GM12878 (cell line): ENCODE data around the gene SLC31A2. TPM values are rescaled to one million over a fixed set of nuclear protein-coding genes. Genes with fewer than 3 reads are reported as not detected.

Experiments used
- ATAC-seq: fragments of 200-7000 bp; cut with Tn5 transposase; 3 replicates; pipeline ENCODE4 v1.9.1; 2020; ENCODE audit warnings: mild to moderate bottlenecking, moderate library complexity
- BruUV-seq: library from RNA; stranded (reverse); fragments of 400-500 nt; replicated peaks from 2 replicates; lab custom pipeline; 2021; lab: Mats Ljungman, UMichigan
- CTCF ChIA-PET: fragments of 300-600 bp; sonication (Branson Sonifier 250); formaldehyde crosslinking; extraction: SDS; loops from one replicate; lab custom pipeline; 2021; ENCODE audit warnings: inconsistent platforms; lab: Yijun Ruan, JAX
- POLR2A ChIA-PET: fragments of 350-600 bp; formaldehyde crosslinking; extraction: SDS; loops from one replicate; lab custom pipeline; 2021; ENCODE audit warnings: inconsistent platforms; lab: Charles Lee
- RAD21 ChIA-PET: fragments of 300-600 bp; sonication (Branson Sonifier 250); formaldehyde crosslinking; loops from one replicate; lab custom pipeline; 2023; ENCODE audit warnings: antibody characterized with exemption; ENCODE audit not compliant: unreplicated experiment; lab: Charles Lee
- SMC1A ChIA-PET: fragments of 300-600 bp; sonication (Branson Sonifier 250); formaldehyde crosslinking; loops from one replicate; lab custom pipeline; 2023; ENCODE audit not compliant: unreplicated experiment, uncharacterized antibody; lab: Charles Lee
- DNase-seq: peaks from one replicate; pipeline ENCODE4 v3.0.0-alpha.2; 2011; ENCODE audit warnings: low read depth, low spot score
- FAIRE-seq: peaks from 3 replicates; lab custom pipeline; 2011; peaks lifted over from hg19 to GRCh38; lab: Jason Lieb, UNC
- H2AFZ ChIP-seq: 2 replicates; pipeline ENCODE4 v1.6.0; 2011; ENCODE audit warnings: low read depth, low read length, control low read depth; ENCODE audit not compliant: control insufficient read depth
- H3K27ac ChIP-seq: 2 replicates; pipeline ENCODE4 v1.5.1; 2011; ENCODE audit warnings: control low read depth; ENCODE audit not compliant: control insufficient read depth, insufficient read depth
- H3K27me3 ChIP-seq, 2 experiments: replicated peaks in 1 of 2; 2 replicates each; pipeline versions ENCODE4 v1.6.0 to v1.6.1; 2011; ENCODE audit warnings: low read length in 1 of 2; ENCODE audit not compliant: control insufficient read depth in 2 of 2, insufficient read depth in 2 of 2
- H3K36me3 ChIP-seq, 2 experiments: 2 replicates each; pipeline ENCODE4 v1.5.1; 2011; ENCODE audit warnings: low read length in 1 of 2; ENCODE audit not compliant: control insufficient read depth in 2 of 2, insufficient read depth in 2 of 2
- H3K4me1 ChIP-seq: 2 replicates; pipeline ENCODE4 v1.6.1; 2011; ENCODE audit warnings: mild to moderate bottlenecking, low read length, moderate library complexity, mixed read lengths; ENCODE audit not compliant: control insufficient read depth, insufficient read depth
- H3K4me2 ChIP-seq: 2 replicates; pipeline ENCODE4 v1.6.0; 2011; ENCODE audit warnings: control low read depth; ENCODE audit not compliant: control insufficient read depth, insufficient read depth
- H3K4me3 ChIP-seq: fragments of 200-600 bp; sonication (generic); 2 replicates; pipeline ENCODE4 v1.5.1; 2016
- H3K79me2 ChIP-seq: 2 replicates; pipeline ENCODE4 v1.6.0; 2011; ENCODE audit warnings: low read length; ENCODE audit not compliant: control insufficient read depth, insufficient read depth
- H3K9ac ChIP-seq: 2 replicates; pipeline ENCODE4 v1.8.0; 2011; ENCODE audit warnings: low read length, control low read depth, mixed read lengths; ENCODE audit not compliant: control insufficient read depth, insufficient read depth
- H3K9me3 ChIP-seq: replicated peaks from 3 replicates; pipeline ENCODE4 v1.5.1; 2011; ENCODE audit warnings: mild to moderate bottlenecking, low read length; ENCODE audit not compliant: control insufficient read depth, insufficient read depth
- H4K20me1 ChIP-seq: 2 replicates; pipeline ENCODE4 v1.6.0; 2011; ENCODE audit not compliant: control insufficient read depth, insufficient read depth
- BCL11A ChIP-seq: IDR thresholded peaks from 2 replicates; pipeline ENCODE4 v1.6.1; 2011; ENCODE audit warnings: low read depth, low read length
- DPF2 ChIP-seq: fragments of 450-650 bp; IDR thresholded peaks from 2 replicates; pipeline ENCODE4 v1.6.1; 2017; ENCODE audit warnings: mild to moderate bottlenecking
- HDAC2 ChIP-seq: fragments of 200-600 bp; sonication (generic); IDR thresholded peaks from 2 replicates; pipeline ENCODE4 v1.6.1; 2017
- IRF4 ChIP-seq: IDR thresholded peaks from 2 replicates; pipeline ENCODE4 v1.6.1; 2011; ENCODE audit warnings: low read depth, low read length
- MTA3 ChIP-seq: IDR thresholded peaks from 2 replicates; pipeline ENCODE4 v1.6.1; 2012; ENCODE audit warnings: low read length, inconsistent platforms, borderline replicate concordance
- RFX5 ChIP-seq: IDR thresholded peaks from 2 replicates; pipeline ENCODE4 v1.6.1; 2011; ENCODE audit warnings: low read depth, low read length, improper control_type of control experiment
- RUNX3 ChIP-seq: IDR thresholded peaks from 2 replicates; pipeline ENCODE4 v1.6.1; 2012; ENCODE audit warnings: low read length, inconsistent platforms
- SMAD5 ChIP-seq: IDR thresholded peaks from 2 replicates; pipeline ENCODE4 v1.6.1; 2016; ENCODE audit warnings: antibody characterized with exemption, low read depth
- TAF1 ChIP-seq: IDR thresholded peaks from 2 replicates; pipeline ENCODE4 v1.6.1; 2011; ENCODE audit warnings: mild to moderate bottlenecking, low read depth, low read length, borderline replicate concordance
- ZNF274 ChIP-seq: IDR thresholded peaks from one replicate; pipeline ENCODE4 v1.8.0; 2011; ENCODE audit not compliant: insufficient read length, insufficient read depth
- WGBS: methylation state at CpG from one replicate; pipeline ENCODE4 v1.1.6; 2016; ENCODE audit warnings: low lambda C conversion rate; ENCODE audit not compliant: insufficient replicate concordance, insufficient coverage; ENCODE audit errors: missing lambda C conversion rate; 5-methylcytosine and 5-hydroxymethylcytosine counted together
- in situ Hi-C: fragments of 300-500 bp; cut with MboI; formaldehyde crosslinking; loops from 9 replicates; pipeline ENCODE4 v1.14.3; 2018; ENCODE audit warnings: mixed read lengths
- intact Hi-C: fragments of 100-400 bp; cut with micrococcal nuclease; formaldehyde crosslinking; loops from one replicate; pipeline ENCODE4 v1.14.2; 2022; ENCODE audit not compliant: unreplicated experiment
- polyA plus RNA-seq, 11 experiments: library from polyadenylated mRNA; depleted of rRNA in 4 of 11; unstranded in 6 of 11; stranded (reverse) in 5 of 11; fragments of >200 nt; fragmentation: Nextera tagmentation in 4 of 11; fragmentation: Illumina TruSeq in 1 of 11; extraction: Ambion mirVana in 4 of 11; extraction: Trizol in 1 of 11; gene quantifications; 1 replicate in 1 of 11; 2 replicates in 10 of 11; pipeline versions ENCODE4 v1.2.1 to v1.2.3, GENCODE V29; 2011 to 2016; ENCODE audit warnings: inconsistent platforms in 2 of 11, missing spikeins in 2 of 11, low read depth in 1 of 11
- total RNA-seq, 4 experiments: library from RNA; depleted of rRNA in 3 of 4; stranded (reverse); fragments of >200 nt in 3 of 4; fragmentation: Illumina TruSeq in 1 of 4; extraction: Trizol in 1 of 4; gene quantifications; 2 replicates each; pipeline versions ENCODE4 v1.2.1 to v1.2.3, GENCODE V29; 2013 to 2021
- TF ChIP-seq, protein P1 (sequence below): fragments of 450-650 bp; IDR thresholded peaks from 2 replicates; pipeline ENCODE4 v1.6.1; 2017; ENCODE audit warnings: antibody characterized with exemption, mild to moderate bottlenecking, moderate library complexity
- TF ChIP-seq, protein P2 (sequence below): fragments of 450-650 bp; IDR thresholded peaks from 2 replicates; pipeline ENCODE4 v1.6.1; 2014; ENCODE audit warnings: mild to moderate bottlenecking
- TF ChIP-seq, protein P3 (sequence below): IDR thresholded peaks from 2 replicates; pipeline ENCODE4 v1.6.1; 2011; ENCODE audit warnings: borderline replicate concordance, low read depth, mild to moderate bottlenecking, moderate library complexity, low read length; ENCODE audit not compliant: insufficient read depth, poor library complexity, severe bottlenecking
- TF ChIP-seq, protein P4 (sequence below): fragments of 450-650 bp; IDR thresholded peaks from 2 replicates; pipeline ENCODE4 v1.6.1; 2016; ENCODE audit warnings: mild to moderate bottlenecking

SLC31A2 gene
- total and polyA plus RNA-seq, 10 of the 15 experiments (the other 5 are each of a cell fraction or from before 2014, with no cell fraction given), result 0.09 to 1.9 (median 0.93) TPM

DNA sequence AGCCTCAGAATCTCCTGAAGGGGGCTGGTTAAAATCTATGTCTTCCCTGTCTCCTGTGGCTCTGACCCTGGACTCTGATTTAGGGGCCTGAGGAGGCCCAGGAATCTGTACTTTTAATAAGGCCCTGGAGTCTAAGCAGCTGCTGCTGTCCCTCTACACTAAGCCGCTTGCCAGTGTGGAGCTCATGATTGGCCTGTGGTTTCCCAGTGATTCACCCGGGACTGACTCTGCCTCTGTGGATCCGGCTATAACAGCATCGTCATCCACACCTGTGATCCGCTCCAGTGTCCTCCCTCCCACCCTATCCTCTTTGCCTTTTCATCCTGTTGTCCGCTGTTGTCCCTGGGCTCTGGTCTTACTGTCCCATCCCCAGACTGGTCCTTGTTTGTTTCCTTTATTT lies 3.7 kb downstream of the SLC31A2 start:
- Histone ChIP-seq H3K9ac (no peak overlapping the region), H3K36me3 (no peaks in the 10 kb centered on the region), H3K79me2 (no peaks in the 10 kb centered on the region), H3K27ac (no peak overlapping the region), H2AFZ (no peak overlapping the region), H3K4me3 (no peak overlapping the region), H3K27me3 (no peaks in the 10 kb centered on the region), H3K9me3 (no peaks in the 10 kb centered on the region), H4K20me1 (no peaks in the 10 kb centered on the region; the same call in 1 of the 2 replicates), H3K4me2 (no peak overlapping the region), H3K4me1 (no peaks in the 10 kb centered on the region)
- SMC1A ChIA-PET, result no interaction called here
- intact Hi-C loops (no loop called here), in situ Hi-C loops (no loop called here)
- DNase-seq (no peak), ATAC-seq (no peak), FAIRE-seq (no peak)
- 88% methylated on average over 6 of the region's 6 CpGs for WGBS
- RAD21 ChIA-PET, result no interaction called here
- POLR2A ChIA-PET, result interaction anchor here (0.6 kb wide), 1 partner anchor 1812 kb away, joined by 3 read pairs; no protein-coding TSS in a partner anchor
- CTCF ChIA-PET, result no interaction called here
- TF ChIP-seq IRF4, result no peak
- TF ChIP-seq, protein P1, sequence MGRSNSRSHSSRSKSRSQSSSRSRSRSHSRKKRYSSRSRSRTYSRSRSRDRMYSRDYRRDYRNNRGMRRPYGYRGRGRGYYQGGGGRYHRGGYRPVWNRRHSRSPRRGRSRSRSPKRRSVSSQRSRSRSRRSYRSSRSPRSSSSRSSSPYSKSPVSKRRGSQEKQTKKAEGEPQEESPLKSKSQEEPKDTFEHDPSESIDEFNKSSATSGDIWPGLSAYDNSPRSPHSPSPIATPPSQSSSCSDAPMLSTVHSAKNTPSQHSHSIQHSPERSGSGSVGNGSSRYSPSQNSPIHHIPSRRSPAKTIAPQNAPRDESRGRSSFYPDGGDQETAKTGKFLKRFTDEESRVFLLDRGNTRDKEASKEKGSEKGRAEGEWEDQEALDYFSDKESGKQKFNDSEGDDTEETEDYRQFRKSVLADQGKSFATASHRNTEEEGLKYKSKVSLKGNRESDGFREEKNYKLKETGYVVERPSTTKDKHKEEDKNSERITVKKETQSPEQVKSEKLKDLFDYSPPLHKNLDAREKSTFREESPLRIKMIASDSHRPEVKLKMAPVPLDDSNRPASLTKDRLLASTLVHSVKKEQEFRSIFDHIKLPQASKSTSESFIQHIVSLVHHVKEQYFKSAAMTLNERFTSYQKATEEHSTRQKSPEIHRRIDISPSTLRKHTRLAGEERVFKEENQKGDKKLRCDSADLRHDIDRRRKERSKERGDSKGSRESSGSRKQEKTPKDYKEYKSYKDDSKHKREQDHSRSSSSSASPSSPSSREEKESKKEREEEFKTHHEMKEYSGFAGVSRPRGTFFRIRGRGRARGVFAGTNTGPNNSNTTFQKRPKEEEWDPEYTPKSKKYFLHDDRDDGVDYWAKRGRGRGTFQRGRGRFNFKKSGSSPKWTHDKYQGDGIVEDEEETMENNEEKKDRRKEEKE, result no peak
- TF ChIP-seq HDAC2, result no peak
- no peak for TF ChIP-seq TAF1
- no peak for TF ChIP-seq DPF2
- no peak for TF ChIP-seq RUNX3
- TF ChIP-seq MTA3, result no peak
- TF ChIP-seq SMAD5, result no peak
- TF ChIP-seq, protein P2, sequence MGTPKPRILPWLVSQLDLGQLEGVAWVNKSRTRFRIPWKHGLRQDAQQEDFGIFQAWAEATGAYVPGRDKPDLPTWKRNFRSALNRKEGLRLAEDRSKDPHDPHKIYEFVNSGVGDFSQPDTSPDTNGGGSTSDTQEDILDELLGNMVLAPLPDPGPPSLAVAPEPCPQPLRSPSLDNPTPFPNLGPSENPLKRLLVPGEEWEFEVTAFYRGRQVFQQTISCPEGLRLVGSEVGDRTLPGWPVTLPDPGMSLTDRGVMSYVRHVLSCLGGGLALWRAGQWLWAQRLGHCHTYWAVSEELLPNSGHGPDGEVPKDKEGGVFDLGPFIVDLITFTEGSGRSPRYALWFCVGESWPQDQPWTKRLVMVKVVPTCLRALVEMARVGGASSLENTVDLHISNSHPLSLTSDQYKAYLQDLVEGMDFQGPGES, result no peak
- TF ChIP-seq RFX5, result no peak
- TF ChIP-seq BCL11A, result no peak
- TF ChIP-seq, protein P3, sequence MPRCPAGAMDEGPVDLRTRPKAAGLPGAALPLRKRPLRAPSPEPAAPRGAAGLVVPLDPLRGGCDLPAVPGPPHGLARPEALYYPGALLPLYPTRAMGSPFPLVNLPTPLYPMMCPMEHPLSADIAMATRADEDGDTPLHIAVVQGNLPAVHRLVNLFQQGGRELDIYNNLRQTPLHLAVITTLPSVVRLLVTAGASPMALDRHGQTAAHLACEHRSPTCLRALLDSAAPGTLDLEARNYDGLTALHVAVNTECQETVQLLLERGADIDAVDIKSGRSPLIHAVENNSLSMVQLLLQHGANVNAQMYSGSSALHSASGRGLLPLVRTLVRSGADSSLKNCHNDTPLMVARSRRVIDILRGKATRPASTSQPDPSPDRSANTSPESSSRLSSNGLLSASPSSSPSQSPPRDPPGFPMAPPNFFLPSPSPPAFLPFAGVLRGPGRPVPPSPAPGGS, result no peak
- TF ChIP-seq ZNF274, result no peak
- TF ChIP-seq, protein P4, sequence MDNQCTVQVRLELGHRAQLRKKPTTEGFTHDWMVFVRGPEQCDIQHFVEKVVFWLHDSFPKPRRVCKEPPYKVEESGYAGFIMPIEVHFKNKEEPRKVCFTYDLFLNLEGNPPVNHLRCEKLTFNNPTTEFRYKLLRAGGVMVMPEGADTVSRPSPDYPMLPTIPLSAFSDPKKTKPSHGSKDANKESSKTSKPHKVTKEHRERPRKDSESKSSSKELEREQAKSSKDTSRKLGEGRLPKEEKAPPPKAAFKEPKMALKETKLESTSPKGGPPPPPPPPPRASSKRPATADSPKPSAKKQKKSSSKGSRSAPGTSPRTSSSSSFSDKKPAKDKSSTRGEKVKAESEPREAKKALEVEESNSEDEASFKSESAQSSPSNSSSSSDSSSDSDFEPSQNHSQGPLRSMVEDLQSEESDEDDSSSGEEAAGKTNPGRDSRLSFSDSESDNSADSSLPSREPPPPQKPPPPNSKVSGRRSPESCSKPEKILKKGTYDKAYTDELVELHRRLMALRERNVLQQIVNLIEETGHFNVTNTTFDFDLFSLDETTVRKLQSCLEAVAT, result no peak
- TF ChIP-seq, all 136 proteins: peak for 0
- no TSS peak for BruUV-seq
